ENCODE data around the gene PUS1. TPM values are rescaled to one million over a fixed set of nuclear protein-coding genes. Genes with fewer than 3 reads are reported as not detected.

The PUS1 gene
- total RNA-seq, 1 experiment from 2014 or later, result 55.1 TPM

GRCh38 chr12:131988054-131988796 is 59.1 kb downstream of the PUS1 start:
- H3K36me3 ChIP-seq, result peaks cover 93% of the 10 kb centered on the region
- H3K4me3 ChIP-seq, result no peak overlapping the region
- DNase-seq, result no peak
- H3K27me3 ChIP-seq, result no peaks in the 10 kb centered on the region
- H3K9me3 ChIP-seq, result no peaks in the 10 kb centered on the region

DNA sequence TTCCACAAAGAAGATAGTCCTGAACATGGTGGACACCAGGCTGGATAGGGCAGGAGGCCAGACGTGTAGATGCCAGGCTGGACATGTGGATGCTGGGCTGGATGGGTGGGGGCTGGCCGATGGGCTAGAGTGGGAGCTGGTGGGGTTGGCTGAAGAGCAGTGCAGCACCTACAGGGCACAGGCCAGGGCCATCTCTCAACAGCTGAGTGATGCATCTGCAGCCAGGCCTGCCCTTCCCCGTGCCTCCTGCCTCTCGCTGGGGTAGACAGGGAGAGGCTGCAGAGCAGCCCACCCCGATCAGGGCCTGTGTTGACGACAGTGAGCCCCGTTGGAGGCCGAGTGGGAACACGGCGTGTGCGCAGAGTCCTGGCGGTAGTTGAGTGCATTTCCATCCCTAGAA is 59.9 kb downstream of the PUS1 start:
- Histone ChIP-seq H3K27me3 (no peaks in the 10 kb centered on the region), H3K9me3 (no peaks in the 10 kb centered on the region), H3K36me3 (peaks cover 93% of the 10 kb centered on the region), H3K4me3 (no peak overlapping the region)
- DNase-seq, result no peak

- Histone ChIP-seq H3K9me3 (no peaks in the 10 kb centered on the region), H3K36me3 (peaks cover 86% of the 10 kb centered on the region), H3K4me3 (no peak overlapping the region), H3K27me3 (no peaks in the 10 kb centered on the region)
- DNase-seq, result no peak
These were observed 61.2 kb downstream of the PUS1 start for GRCh38 chr12:131990066-131990979.

DNA sequence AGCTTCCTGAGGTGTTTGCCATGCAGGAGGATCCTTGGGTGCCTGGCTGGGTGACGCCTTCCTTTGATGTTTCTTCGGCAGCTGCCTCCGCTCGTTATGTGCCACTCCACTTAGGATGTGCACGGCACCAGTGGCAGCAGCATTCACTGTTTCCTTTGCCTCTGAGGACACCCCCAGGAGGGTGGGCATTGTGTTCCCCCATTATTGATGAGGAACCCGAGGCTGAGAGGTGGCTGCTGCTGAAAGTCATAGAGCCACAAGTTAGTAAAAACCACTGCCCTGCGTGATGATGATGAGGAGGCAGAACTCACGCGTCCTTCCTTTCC is 61.9 kb downstream of the PUS1 start:
- Histone ChIP-seq H3K9me3 (no peaks in the 10 kb centered on the region), H3K36me3 (peaks cover 80% of the 10 kb centered on the region), H3K4me3 (no peak overlapping the region), H3K27me3 (no peaks in the 10 kb centered on the region)
- DNase-seq, result no peak

- no peak overlapping the region for H3K4me3 ChIP-seq
- DNase-seq, result no peak
- H3K36me3 ChIP-seq, result peaks cover 75% of the 10 kb centered on the region
- no peaks in the 10 kb centered on the region for H3K9me3 ChIP-seq
- no peaks in the 10 kb centered on the region for H3K27me3 ChIP-seq
These were observed 62.8 kb downstream of the PUS1 start for GRCh38 chr12:131991816-131992430.

DNA sequence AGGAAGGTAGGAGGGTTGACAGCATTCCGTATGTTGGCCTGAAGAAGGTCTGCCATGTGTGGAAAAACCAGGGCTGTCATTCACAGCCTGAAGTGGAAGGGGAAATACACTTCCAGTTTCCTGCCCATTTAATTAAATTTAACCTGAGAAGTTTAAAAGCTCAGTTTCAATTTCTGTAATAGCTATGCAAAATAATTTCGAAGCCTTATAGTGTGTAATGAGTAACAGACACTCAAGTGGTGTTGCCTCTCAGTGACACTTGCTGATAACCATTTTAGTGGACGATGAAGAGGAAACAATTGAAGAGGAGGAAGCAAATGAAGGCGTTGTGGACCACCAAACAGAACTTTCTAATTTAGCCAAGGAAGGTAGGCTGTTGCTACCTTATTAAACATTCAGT is 65.5 kb downstream of the PUS1 start:
- Histone ChIP-seq H3K4me3 (no peak overlapping the region), H3K27me3 (no peaks in the 10 kb centered on the region), H3K9me3 (no peaks in the 10 kb centered on the region), H3K36me3 (peaks cover 53% of the 10 kb centered on the region)
- DNase-seq, result no peak

Other genes starting within 250 kb of the PUS1 start
- gene SFSWAP, start 218.2 kb upstream of the PUS1 start, total RNA-seq (2014; rRNA removed; shearing (Covaris generic); ENCODE audit: low replicate concordance), result 17.3 and 19.3 TPM in 2 replicates
- 10.4 and 10.8 TPM in 2 replicates for gene MMP17, start 100.9 kb upstream of the PUS1 start, total RNA-seq (2014; rRNA removed; shearing (Covaris generic); ENCODE audit: low replicate concordance)
- gene ULK1, start 34.7 kb upstream of the PUS1 start, total RNA-seq (2014; rRNA removed; shearing (Covaris generic); ENCODE audit: low replicate concordance), result 7.6 and 8.1 TPM in 2 replicates
- gene EP400, start 20.7 kb downstream of the PUS1 start, total RNA-seq (2014; rRNA removed; shearing (Covaris generic); ENCODE audit: low replicate concordance), result 6.0 and 13.1 TPM in 2 replicates
- 10.8 and 17.3 TPM in 2 replicates for gene DDX51, start 215.0 kb downstream of the PUS1 start, total RNA-seq (2014; rRNA removed; shearing (Covaris generic); ENCODE audit: low replicate concordance)
- gene NOC4L, start 215.2 kb downstream of the PUS1 start, total RNA-seq (2014; rRNA removed; shearing (Covaris generic); ENCODE audit: low replicate concordance), result 23.1 and 40.1 TPM in 2 replicates

Data from MG63 (cell line).